ENCODE results near the gene DYNC1I1.
"Not testable (repeated sequence)": the region's sequence is repeated elsewhere in the genome, so short reads cannot be mapped to it uniquely, and the experiment has no call there.

Gene DYNC1I1

GRCh38 chr7:95916573-95917297, 144.4 kb downstream of the DYNC1I1 start:
- DNase-seq, result peak; percentile 16

DNA sequence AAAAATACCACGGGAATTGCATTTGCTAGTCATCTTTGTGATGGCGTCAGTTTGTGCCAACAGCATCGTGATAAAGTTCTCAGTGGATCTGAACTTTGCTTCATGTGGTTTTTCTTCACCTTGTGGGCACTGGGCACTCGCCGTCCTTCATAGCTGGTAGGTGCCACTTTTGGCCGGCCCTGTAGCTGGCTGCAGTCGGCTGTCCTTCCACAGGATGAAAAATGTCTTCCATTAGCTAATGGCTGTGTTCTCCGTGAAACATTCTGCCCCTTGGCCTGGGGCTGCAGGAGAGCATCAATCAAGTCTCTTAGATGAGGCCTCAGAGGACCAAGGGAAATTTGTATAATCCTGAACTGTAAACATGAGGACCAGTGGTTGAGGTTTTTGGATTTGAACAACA, 145.3 kb downstream of the DYNC1I1 start:
- no peak for DNase-seq

- no peak for DNase-seq
Observed at GRCh38 chr7:95919556-95919955, 147.2 kb downstream of the DYNC1I1 start.

GRCh38 chr7:95921543-95921942, 149.2 kb downstream of the DYNC1I1 start:
- no peak for DNase-seq

GRCh38 chr7:95922191-95922590, 149.8 kb downstream of the DYNC1I1 start:
- DNase-seq, result no peak

DNA sequence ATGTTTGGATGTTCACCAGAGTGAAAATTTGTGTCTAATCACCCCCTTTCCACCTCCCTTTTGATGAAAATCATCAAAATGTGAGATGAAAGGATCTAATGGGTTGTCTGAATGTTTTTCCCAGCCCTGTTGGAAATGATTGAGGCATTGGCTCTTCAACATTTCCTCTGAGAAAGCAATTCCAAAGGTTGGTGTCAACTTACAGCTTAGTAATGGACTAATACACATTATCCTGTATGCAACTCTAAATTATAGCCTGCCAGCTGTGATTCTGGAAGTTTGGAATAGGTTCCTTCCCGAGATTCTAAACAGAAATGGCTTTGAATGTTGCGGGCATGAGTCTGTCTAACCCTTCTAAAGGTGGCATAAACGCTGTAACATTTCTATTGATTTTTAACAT, 152.9 kb downstream of the DYNC1I1 start:
- no peak for DNase-seq

DNA sequence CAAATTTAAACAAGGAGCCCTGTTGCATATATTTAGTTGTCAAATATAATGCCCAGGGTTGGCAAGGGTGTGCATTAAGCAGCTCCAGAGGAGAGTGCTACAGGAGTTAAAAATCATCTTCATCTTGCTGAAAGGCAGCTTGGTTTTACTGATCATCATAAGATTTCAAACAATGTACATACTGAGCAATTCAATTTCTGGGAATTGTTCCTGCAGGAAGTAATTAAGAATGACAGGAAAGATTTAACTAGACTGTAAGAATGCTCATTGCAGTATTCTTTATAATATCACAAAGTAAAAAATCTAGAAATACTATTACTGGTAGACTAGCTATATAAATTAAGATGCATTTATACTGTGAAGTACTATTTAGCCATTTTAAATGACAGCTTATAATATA, 153.6 kb downstream of the DYNC1I1 start:
- DNase-seq, result no peak

GRCh38 chr7:95927756-95928155, 155.4 kb downstream of the DYNC1I1 start:
- DNase-seq, result no peak

DNA sequence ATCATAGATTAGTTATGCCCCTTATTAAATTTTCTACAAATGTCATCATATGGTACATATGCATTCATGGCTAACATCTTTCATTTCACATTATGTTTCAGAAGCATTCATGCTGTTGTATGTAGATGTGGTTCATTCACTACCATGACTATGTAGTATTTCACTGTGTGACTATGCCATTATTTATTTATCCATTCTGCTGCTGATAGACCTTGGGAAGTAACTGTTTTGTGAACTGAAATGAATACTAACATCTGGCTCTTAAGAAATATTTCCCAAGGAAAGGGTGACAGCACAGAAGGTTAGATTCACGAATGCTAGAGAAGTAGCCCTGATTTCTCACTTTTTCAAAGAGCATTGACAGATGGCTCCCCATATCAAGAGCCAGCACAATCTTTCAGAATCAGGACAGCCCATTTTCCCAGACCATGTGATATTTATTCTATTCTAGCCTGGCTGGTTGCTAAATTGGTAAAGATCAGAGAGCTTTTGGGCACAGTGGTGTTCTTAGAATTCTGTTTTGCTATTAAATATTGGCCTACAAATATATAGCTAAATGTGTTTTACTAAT, 157.4 kb downstream of the DYNC1I1 start:
- no peak for DNase-seq

DNA sequence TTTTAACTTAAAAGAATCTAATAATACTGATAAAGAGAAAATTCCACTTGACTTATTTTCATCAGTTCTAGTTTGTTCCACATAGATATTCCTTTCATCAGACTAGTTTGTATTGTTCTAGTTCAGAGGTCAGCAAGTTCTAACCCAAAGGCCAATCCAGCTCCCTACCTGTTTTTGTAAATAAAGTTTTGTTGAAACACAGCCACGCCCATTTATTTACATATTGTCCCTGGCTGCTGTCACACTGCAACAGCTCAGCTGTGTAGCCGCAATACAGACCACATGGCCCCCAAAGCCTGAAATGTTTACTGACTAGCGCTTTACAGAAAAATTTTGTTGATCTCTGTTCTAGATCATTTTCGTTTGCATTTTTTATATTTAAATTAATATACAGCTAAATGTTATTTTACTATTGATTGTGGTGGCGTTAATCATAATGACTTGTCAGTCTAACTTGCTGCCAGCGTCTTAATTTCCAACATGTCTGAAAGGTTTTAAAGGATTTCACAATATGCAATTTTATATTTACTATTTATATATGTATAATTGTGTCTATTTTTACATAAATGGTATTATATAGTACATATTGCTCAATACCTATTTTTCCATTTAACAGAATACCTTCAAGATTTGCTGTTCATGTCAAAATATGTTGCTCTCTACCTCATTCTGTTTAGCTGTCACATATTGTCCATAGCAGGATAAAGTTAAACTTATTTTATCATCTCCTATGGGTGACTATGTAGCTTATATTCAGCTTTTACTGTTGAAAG, 159.3 kb downstream of the DYNC1I1 start:
- no peak for DNase-seq

- DNase-seq, result peak; percentile 36
Observed at GRCh38 chr7:95933618-95934017, 161.3 kb downstream of the DYNC1I1 start.

GRCh38 chr7:95944867-95945266, 172.5 kb downstream of the DYNC1I1 start:
- not testable (repeated sequence) for DNase-seq

DNA sequence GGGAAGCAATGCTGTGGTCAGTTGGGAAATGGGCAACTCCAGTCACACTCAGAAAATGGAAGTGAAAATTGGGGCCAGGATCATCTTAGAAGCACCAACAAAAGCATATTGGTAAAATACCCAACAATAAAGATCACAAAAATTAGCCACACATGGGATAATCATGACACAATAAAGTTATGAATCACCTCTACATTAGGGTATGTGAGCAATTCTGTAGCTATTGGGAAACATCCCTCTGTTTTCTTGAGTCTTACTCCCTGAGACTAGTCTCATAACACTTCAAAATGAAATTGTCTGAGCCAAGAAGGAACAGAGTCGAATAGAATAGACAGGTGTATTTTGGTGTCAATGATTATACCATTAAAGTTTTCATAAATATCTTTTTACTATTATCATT, 178.3 kb downstream of the DYNC1I1 start:
- DNase-seq, result no peak

DNA sequence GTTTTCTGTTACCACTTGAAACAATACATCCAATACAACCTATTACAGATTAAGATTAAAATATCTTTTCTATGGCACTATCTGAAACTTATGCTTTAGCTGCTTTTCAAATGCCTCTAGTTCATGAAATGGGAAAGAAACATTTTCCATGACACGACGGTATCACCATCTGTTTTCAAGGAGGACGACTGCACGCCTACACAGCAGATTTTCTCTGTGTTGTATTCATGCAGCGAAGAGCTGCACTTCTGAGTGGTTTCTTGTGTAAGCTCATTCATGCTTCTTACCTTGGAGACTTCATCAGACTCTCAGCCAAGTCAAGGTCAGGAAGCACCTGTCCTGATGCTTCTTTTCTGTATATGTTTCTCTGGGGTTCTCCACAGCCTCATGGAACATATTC, 179.2 kb downstream of the DYNC1I1 start:
- DNase-seq, result no peak

GRCh38 chr7:95951997-95952795, 179.8 kb downstream of the DYNC1I1 start:
- DNase-seq, result no peak

- no peak for DNase-seq
Observed at GRCh38 chr7:95952851-95953250, 180.5 kb downstream of the DYNC1I1 start.

DNA sequence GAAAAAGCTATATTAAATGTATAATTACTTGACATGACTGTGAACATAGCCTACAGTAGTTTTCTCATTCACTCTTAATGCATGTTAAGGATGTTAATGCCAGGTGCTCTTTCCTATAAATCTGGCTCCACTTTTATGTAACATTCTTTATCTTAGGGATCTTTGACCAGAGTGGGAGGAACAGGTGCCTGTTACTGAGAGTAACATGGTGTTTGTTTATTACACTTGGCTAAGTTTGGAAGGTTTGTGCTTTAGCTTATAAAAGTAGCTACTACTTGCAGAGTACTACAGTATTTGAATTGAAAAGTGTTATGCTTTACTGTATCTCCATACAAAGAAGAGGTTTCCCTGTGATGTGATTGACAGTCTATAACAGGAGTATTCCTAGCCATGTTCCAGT, 183.4 kb downstream of the DYNC1I1 start:
- no peak for DNase-seq

DNA sequence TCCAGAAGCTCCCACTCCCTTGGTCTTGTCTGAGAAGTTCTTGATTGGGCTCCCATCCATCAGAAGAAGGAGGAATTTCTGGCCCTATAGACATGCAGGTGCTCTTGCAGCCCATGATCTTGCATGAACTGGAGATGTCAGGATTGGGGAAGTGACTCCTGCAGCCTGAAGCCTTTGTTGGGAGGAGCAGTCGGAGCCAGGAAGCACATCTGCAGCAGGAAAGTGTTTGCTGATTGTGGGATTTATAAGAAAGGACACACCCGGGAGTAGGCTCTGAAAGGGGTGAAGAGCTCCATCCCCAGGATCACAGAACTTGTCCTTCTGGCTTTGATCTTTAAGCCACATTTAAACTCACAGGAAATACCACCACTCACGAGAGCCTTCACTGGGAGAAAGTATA, 185.2 kb downstream of the DYNC1I1 start:
- DNase-seq, result no peak

- DNase-seq, result no peak
Observed at GRCh38 chr7:95960706-95961244, 188.4 kb downstream of the DYNC1I1 start.

- no peak for DNase-seq
Observed at GRCh38 chr7:95963446-95963990, 191.2 kb downstream of the DYNC1I1 start.

- no peak for DNase-seq
Observed at GRCh38 chr7:95971716-95972115, 199.4 kb downstream of the DYNC1I1 start.

GRCh38 chr7:95972523-95972922, 200.2 kb downstream of the DYNC1I1 start:
- DNase-seq, result no peak

DNA sequence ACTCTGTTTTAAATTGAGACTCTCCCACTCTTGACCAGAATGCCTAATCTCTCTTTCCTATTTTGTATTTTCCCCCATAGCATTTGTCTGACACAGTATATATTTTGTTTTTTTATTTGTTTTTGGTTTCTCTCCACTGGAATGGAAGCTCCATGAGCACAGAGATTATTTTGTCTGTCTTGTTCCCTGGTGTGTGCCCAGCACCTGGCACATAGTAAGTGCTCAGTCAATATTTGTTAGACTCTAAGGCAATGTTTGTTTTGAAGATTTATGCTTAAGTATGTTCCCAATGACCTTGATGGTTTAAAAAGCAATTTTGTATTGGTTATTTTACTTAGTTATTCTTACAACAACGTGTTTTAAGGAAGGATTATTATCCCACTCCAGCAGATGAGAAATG, 201.8 kb downstream of the DYNC1I1 start:
- no peak for DNase-seq

All from NCI-H510A (cell line).